HG03575 (cell line): ENCODE measurements around the gene ARL3.

Experiments used
- ATAC-seq: cut with Tn5 transposase; IDR thresholded peaks from one replicate; pipeline ENCODE4 v1.9.1; 2021; ENCODE audit not compliant: unreplicated experiment, insufficient number of reproducible peaks, low FRiP score; ENCODE audit errors: extremely low read depth

The ARL3 gene

DNA sequence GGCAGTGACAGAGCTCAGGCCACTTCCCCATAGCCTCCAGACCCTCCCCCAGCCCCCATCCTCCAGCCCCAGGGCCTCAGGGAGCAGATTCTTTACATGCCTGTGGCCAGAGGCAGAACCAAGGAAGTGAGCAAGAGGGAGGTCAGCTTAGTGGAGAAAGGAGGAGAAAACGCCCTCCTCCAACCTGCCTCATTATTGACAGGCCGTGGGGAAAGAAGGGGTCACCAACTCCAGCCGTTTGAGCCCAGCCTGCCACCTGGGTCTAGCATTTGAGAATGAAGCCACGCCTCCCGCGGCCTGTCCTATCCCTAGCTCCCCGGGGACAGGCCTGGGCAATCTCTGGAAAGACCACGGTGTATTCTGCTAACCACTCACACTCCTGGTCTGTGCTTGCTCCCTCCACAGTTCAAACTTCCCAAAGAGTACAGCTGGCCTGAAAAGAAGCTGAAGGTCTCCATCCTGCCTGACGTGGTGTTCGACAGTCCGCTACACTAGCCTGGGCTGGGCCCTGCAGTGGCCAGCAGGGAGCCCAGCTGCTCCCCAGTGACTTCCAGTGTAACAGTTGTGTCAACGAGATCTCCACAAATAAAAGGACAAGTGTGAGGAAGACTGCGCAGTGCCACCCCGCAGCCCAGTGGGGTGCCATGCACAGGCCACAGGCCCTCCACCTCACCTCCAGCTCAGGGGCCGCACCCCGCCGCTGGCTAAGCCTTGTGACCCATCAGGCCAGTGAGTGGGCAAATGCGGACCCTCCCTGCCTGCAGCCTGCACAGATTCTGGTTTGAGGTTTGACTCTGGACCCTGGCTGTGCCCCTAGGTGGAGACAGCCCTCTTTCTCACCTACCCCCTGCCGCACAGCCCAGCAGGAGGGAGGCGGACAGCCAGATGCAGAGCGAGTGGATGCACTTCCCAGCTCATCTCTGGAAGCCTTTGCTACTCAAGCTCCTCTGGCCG lies 84.3 kb downstream of the ARL3 start:
- ATAC-seq: no peak

DNA sequence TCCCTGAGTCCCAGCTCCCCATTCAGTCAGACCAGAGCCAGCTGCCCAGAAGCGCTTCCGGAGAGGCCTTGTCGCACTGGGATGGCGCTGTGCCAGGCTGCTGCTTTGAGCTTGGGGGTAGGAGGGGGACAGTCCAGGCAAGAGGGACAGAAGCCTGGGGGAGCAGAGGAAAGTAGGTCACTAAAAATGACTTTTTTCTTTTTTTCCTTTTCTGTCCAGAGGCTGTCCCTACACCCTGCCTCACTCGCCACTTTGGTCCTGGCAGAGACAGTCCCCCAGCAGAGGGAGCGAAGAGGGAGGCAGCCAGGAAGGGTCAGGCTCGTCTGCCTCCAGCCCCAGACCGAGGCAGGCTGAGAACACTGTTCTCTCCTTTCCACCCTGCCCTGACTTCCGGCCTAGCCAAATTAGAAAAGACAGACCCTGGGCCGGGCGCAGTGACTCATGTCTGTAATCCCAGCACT lies 85.7 kb downstream of the ARL3 start:
- ATAC-seq: no peak

DNA sequence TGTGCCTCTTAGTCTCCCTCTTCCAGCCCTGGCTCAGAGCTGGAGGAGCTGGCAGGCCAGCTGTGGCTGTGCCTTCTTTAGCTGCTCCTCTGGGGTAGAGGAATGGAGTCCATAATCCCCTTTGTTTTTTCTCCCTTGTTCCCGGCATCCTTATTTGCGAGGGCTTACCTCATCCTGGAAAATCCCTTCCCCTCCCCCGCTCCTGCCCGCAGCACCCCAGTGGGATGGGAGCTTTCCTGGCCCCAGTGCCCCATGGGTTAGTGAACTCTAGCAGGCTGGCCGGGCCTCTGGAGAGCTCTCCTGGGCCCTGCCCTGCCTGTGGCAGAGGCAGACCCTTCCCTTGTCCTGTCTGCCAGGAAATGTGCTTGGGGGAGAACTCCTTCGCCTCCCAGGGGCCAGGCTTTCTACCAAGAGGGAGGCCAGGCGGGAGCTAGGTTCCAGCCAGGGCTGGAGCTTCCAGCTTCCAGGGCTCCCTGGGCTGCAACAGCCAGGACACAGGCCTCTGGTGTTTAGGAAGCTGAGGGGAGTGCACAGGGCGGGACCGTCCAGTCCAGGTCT lies 86.4 kb downstream of the ARL3 start:
- ATAC-seq: no peak

DNA sequence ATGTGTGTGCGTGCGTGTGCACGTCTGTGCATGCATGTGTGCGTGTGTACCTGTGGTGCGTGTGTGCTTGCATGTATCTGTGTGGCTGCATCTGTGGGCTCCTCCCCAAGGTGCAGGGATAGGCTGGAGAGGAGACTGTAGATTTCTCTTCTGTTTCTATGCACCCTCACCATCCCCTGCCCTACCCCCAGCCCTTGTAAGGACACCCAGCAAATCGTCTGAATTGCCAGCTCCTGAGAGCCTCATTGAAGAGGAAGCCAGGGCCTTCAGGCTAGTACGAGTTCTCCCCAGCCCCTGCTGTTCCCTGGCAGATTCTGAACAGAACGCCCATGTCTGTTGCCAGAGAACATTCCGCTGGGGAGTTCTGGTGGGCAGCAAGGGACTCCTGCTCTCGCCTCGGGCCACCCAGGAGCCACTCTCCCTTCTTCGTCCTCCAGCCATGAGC lies 86.9 kb downstream of the ARL3 start:
- no peak for ATAC-seq

DNA sequence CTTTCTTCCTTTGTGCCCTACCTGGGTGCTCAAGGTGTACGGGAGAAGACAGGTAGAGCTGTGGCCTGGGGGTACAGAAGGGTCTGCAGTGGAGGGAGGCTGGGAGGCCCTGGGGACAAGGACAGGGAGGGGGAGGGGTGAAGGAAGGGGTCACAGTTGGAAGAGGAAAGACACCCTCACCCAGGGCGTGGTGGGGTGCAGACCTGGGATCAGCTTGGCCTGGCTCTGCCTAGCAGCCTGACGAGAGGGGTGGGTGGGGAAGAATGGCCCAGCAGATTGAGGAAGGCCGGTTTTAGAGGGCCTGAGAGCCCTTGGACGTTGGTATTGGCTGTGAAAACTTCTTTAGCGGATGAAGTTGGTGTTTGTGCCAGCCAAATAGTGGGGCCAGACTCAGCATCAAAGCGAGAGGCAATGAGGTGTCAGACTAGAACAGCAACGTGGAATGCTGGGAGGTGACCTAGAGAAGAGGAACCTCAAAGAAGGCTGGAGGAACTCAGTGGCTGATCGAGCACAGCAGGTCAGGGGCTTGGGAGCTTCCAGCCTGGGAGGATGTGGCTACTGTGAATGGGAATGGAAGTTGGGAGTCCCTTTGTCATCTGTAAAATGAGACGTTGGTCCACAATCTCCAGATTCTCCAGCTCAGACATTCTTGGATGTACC lies 88.0 kb downstream of the ARL3 start:
- no peak for ATAC-seq

DNA sequence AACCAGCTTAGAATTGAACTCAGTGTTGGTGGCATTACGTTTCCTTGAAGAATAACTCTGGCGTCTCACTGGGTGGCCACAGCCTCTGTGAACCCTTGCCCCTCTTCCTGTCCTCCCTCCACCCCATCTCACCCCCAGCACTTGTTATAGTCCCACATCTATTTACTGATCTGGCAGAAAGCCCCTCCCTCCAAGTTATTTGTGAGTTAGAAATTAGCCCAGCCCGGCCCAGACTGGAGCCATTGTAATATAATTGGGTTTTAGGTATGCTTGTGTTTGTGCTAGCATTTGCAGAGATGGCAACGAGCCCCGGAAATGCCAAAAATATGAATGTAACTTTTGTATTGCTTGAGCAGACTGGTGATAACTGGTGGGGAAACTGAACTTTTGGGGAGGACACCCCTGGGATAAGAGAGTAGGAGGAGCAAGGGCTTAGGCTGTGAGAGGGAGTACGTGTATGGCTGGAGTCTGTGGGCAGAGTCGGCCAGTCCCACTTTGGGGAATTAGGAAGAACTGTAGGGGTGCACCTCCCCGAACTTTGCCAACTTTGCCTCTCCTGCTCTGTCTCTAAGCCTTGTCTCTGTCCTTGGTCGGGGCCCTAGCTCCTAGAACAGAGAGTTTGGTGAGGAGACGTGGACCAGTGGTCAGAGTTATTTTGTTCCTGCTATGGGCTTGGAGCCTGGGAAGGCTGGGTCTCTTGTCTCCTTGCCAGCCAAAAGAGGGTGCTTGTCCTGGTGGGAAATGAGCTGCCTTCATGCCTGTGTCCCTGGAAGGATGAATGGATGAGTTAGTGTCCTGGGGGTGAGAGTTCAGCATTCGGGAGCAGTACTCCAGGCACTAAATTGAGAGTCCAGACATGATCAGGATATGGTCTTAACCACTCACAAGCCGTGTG lies 89.2 kb downstream of the ARL3 start:
- ATAC-seq: no peak

DNA sequence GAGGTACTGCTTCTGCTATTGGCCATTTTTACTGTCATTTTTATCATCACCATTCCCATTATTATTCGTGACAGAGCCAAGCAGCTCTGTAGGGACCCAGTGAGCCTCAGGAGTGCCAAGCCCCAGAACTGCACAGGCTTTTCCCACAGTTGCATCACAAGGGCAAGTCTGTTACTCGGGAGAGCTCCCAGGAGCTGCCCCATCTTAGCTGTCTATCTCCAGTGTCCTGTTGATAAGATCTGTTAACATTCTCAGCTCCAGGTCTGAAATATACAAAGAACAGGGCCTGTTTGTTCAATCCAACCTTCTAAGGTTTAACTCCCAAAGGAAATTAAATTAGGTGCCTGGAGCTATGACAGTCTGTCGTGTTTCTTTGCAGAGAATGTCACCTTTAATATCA lies 90.1 kb downstream of the ARL3 start:
- no peak for ATAC-seq
